OCI-LY7 (cell line): ENCODE results near the gene RMND5B. TPM values are rescaled to one million over a fixed set of nuclear protein-coding genes. Genes with fewer than 3 reads are reported as not detected.
A peak's percentile ranks its signal among the peaks of the same experiment; 100 is the strongest.

Experiments used
- BruUV-seq: library from RNA; stranded (reverse); fragments of 400-500 nt; replicated peaks from 2 replicates; lab custom pipeline; 2021; lab: Mats Ljungman, UMichigan
- CTCF ChIA-PET: fragments of 300-600 bp; sonication (Branson Sonifier 250); formaldehyde crosslinking; loops from one replicate; lab custom pipeline; 2022; ENCODE audit warnings: antibody characterized with exemption; ENCODE audit not compliant: unreplicated experiment; lab: Charles Lee
- POLR2A ChIA-PET: fragments of 300-600 bp; sonication (Branson Sonifier 250); formaldehyde crosslinking; loops from one replicate; lab custom pipeline; 2022; ENCODE audit warnings: antibody characterized with exemption; lab: Charles Lee
- DNase-seq: peaks from one replicate; pipeline ENCODE4 v3.0.0-alpha.2; 2015; ENCODE audit warnings: low spot score
- H2AFZ ChIP-seq: fragments of 200-600 bp; sonication (generic), shearing (Covaris generic); 2 replicates; pipeline ENCODE4 v1.6.1; 2014; ENCODE audit warnings: mild to moderate bottlenecking, antibody characterized with exemption, low read length, moderate library complexity
- H3K27ac ChIP-seq: fragments of 200-600 bp; sonication (generic); 2 replicates; pipeline ENCODE4 v1.5.1; 2014; ENCODE audit warnings: mixed run types, low read depth, mild to moderate bottlenecking, moderate library complexity, low read length, inconsistent platforms; ENCODE audit not compliant: poor library complexity, severe bottlenecking
- H3K36me3 ChIP-seq: fragments of 200-600 bp; sonication (generic); 2 replicates; pipeline ENCODE4 v1.6.1; 2014; ENCODE audit warnings: mild to moderate bottlenecking, antibody characterized with exemption, low read length, moderate library complexity, mixed read lengths; ENCODE audit not compliant: insufficient read depth
- H3K4me1 ChIP-seq: fragments of 200-600 bp; sonication (generic); 2 replicates; pipeline ENCODE4 v1.5.1; 2014; ENCODE audit warnings: mild to moderate bottlenecking, low read length; ENCODE audit not compliant: insufficient read depth, poor library complexity, severe bottlenecking
- H3K4me2 ChIP-seq: fragments of 200-600 bp; sonication (generic); 2 replicates; pipeline ENCODE4 v1.6.1; 2014; ENCODE audit warnings: mild to moderate bottlenecking, low read length
- H3K4me3 ChIP-seq: fragments of 200-600 bp; sonication (generic); 2 replicates; pipeline ENCODE4 v1.5.1; 2014; ENCODE audit warnings: mild to moderate bottlenecking, low read depth, low read length; ENCODE audit not compliant: poor library complexity, severe bottlenecking
- H3K79me2 ChIP-seq: fragments of 200-600 bp; sonication (generic); 2 replicates; pipeline ENCODE4 v1.6.1; 2016; ENCODE audit warnings: low read depth, mild to moderate bottlenecking, low read length, moderate library complexity, mixed read lengths; ENCODE audit not compliant: insufficient read depth
- H3K9me2 ChIP-seq: fragments of 200-600 bp; sonication (generic); 2 replicates; pipeline ENCODE4 v1.6.1; 2016; ENCODE audit warnings: mild to moderate bottlenecking, low read length, mixed read lengths; ENCODE audit not compliant: insufficient read depth
- H3K9me3 ChIP-seq: fragments of 200-600 bp; sonication (generic); 2 replicates; pipeline ENCODE4 v1.6.1; 2014; ENCODE audit warnings: mild to moderate bottlenecking, mixed run types, low read length, mixed read lengths
- H4K20me1 ChIP-seq: fragments of 200-600 bp; sonication (generic); 2 replicates; pipeline ENCODE4 v1.6.1; 2014; ENCODE audit warnings: mild to moderate bottlenecking, antibody characterized with exemption, low read length, moderate library complexity, mixed read lengths; ENCODE audit not compliant: insufficient read depth
- CTCF ChIP-seq: fragments of 200-600 bp; sonication (generic); conservative IDR thresholded peaks from 2 replicates; pipeline ENCODE4 v1.5.1; 2014; ENCODE audit warnings: mild to moderate bottlenecking, antibody characterized with exemption, low read length, moderate library complexity, mixed read lengths
- EZH2phosphoT487 ChIP-seq: fragments of 200-600 bp; sonication (generic); IDR thresholded peaks from 2 replicates; pipeline ENCODE4 v1.6.1; 2018; ENCODE audit warnings: low read depth, borderline replicate concordance, mild to moderate bottlenecking, mixed run types, antibody characterized with exemption, low read length, moderate library complexity, mixed read lengths
- intact Hi-C: fragments of 100-400 bp; cut with micrococcal nuclease; formaldehyde crosslinking; loops from one replicate; pipeline ENCODE4 v1.10.0; 2022; ENCODE audit not compliant: unreplicated experiment
- total RNA-seq, 2 experiments: library from RNA; depleted of rRNA in 1 of 2; stranded (reverse); fragments of >200 nt in 1 of 2; shearing (Covaris generic) in 1 of 2; gene quantifications; 2 replicates each; pipeline ENCODE4 v1.2.3, GENCODE V29; 2014 to 2022

The RMND5B gene
- total RNA-seq, 2 experiments from 2014 or later = 63.2 to 68.3 TPM

GRCh38 chr5:178090856-178091255 is 40.0 kb upstream of the RMND5B start:
- DNase-seq = no peak

GRCh38 chr5:178093134-178093533 is 37.7 kb upstream of the RMND5B start:
- no peaks in the 10 kb centered on the region for H3K79me2 ChIP-seq
- BruUV-seq = no TSS peak
- ChIA-PET POLR2A (interaction anchor here (0.7 kb wide), 2 partner anchors 18 to 483 kb away, joined by 3 to 4 read pairs; no protein-coding TSS in a partner anchor), CTCF (interaction anchor here (0.6 kb wide), 2 partner anchors 14 to 22 kb away, joined by 3 to 4 read pairs; no protein-coding TSS in a partner anchor)
- peaks cover 3% of the 10 kb centered on the region; the same call in 1 of the 2 replicates for H3K9me3 ChIP-seq
- H3K4me3 ChIP-seq = no peak overlapping the region
- H3K4me2 ChIP-seq = peak overlapping the region; percentile 54; the same call in 1 of the 2 replicates
- no peaks in the 10 kb centered on the region for H3K36me3 ChIP-seq
- H3K27ac ChIP-seq = peak overlapping the region; percentile 24
- peak overlapping the region; percentile 32; the same call in 1 of the 2 replicates for H2AFZ ChIP-seq
- H3K9me2 ChIP-seq = no peaks in the 10 kb centered on the region
- peaks cover 22% of the 10 kb centered on the region for H3K4me1 ChIP-seq
- intact Hi-C loops = no loop called here
- no peak for TF ChIP-seq CTCF
- TF ChIP-seq EZH2phosphoT487 = no peak
- no peaks in the 10 kb centered on the region for H4K20me1 ChIP-seq
- DNase-seq = peak; percentile 59

More at GRCh38 chr5:178090856-178091255, 40.0 kb upstream of the RMND5B start:
- ChIA-PET CTCF (no interaction called here), POLR2A (interaction anchor here (0.6 to 1.7 kb wide), 2 partner anchors 17 to 991 kb away, joined by 4 to 5 read pairs; no protein-coding TSS in a partner anchor)
- Histone ChIP-seq H3K4me3 (no peak overlapping the region), H4K20me1 (no peaks in the 10 kb centered on the region), H3K4me2 (no peak overlapping the region), H3K9me3 (peaks cover 3% of the 10 kb centered on the region; the same call in 1 of the 2 replicates), H3K9me2 (no peaks in the 10 kb centered on the region), H3K4me1 (peaks cover 22% of the 10 kb centered on the region), H3K27ac (no peak overlapping the region), H2AFZ (no peak overlapping the region), H3K79me2 (no peaks in the 10 kb centered on the region), H3K36me3 (no peaks in the 10 kb centered on the region)
- intact Hi-C loops = no loop called here
- TF ChIP-seq CTCF (no peak), EZH2phosphoT487 (no peak)
- BruUV-seq = no TSS peak

- Histone ChIP-seq H3K36me3 (no peaks in the 10 kb centered on the region), H3K4me2 (peak overlapping the region; percentile 11; the same call in 1 of the 2 replicates), H3K9me3 (peaks cover 3% of the 10 kb centered on the region; the same call in 1 of the 2 replicates), H2AFZ (peak overlapping the region; percentile 27), H3K4me3 (no peak overlapping the region), H3K27ac (no peak overlapping the region), H4K20me1 (no peaks in the 10 kb centered on the region), H3K4me1 (peaks cover 22% of the 10 kb centered on the region), H3K79me2 (no peaks in the 10 kb centered on the region), H3K9me2 (no peaks in the 10 kb centered on the region)
- DNase-seq = peak; percentile 34
- CTCF ChIA-PET = no interaction called here
- intact Hi-C loops = no loop called here
- POLR2A ChIA-PET = no interaction called here
- no TSS peak for BruUV-seq
- no peak for TF ChIP-seq EZH2phosphoT487
- TF ChIP-seq CTCF = no peak
Observed at GRCh38 chr5:178094345-178094744, 36.5 kb upstream of the RMND5B start.
